ENCODE results near the gene ADSL. TPM values are rescaled to one million over a fixed set of nuclear protein-coding genes. Genes with fewer than 3 reads are reported as not detected.

Gene ADSL
- polyA plus RNA-seq, 1 donor, result 83.9 TPM

GRCh38 chr22:40401981-40402406 is 55.7 kb downstream of the ADSL start:
- Histone ChIP-seq H3K9me3 (ENCODE audit: control insufficient read depth, low read depth, low read length) (no peaks in the 10 kb centered on the region), H3K4me1 (ENCODE audit: control insufficient read depth, insufficient read depth, low read length) (no peaks in the 10 kb centered on the region), H3K27me3 (ENCODE audit: control insufficient read depth, insufficient read depth, low read length) (no peaks in the 10 kb centered on the region), H3K27ac (ENCODE audit: low read length) (no peak overlapping the region), H3K4me3 (ENCODE audit: low read length) (no peak overlapping the region), H3K36me3 (ENCODE audit: control insufficient read depth, insufficient read depth, low read length) (peaks cover 60% of the 10 kb centered on the region)
- no peak for DNase-seq
- 100% methylated on average over 2 of the region's 8 CpGs for WGBS (ENCODE audit: insufficient coverage, low lambda C conversion rate)

DNA sequence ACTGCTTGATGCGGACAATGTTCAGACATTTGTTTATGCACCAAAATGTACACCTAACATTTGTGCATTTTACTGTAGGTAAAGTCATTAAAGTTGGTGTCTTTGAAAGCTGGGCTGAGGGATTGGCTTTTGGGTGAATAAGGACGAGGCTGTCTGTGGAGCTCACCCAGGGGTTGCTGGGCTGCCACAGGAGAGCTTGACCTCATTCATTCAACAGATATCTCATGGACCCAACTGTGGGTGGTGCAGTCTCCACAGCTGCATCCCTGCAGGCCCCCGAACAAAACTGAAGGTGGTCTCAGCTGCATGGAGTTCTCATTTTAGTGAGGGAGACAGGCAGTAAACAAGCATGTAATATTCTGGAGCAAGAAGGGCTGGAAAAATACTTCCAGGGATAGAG is 56.8 kb downstream of the ADSL start:
- peaks cover 71% of the 10 kb centered on the region for H3K36me3 ChIP-seq (ENCODE audit: control insufficient read depth, insufficient read depth, low read length)
- H3K9me3 ChIP-seq (ENCODE audit: control insufficient read depth, low read depth, low read length), result no peaks in the 10 kb centered on the region
- no peak overlapping the region for H3K4me3 ChIP-seq (ENCODE audit: low read length)
- DNase-seq, result no peak
- H3K27ac ChIP-seq (ENCODE audit: low read length), result no peak overlapping the region
- H3K4me1 ChIP-seq (ENCODE audit: control insufficient read depth, insufficient read depth, low read length), result no peaks in the 10 kb centered on the region
- 100% methylated on average over 1 of the region's 3 CpGs for WGBS (ENCODE audit: insufficient coverage, low lambda C conversion rate)
- no peaks in the 10 kb centered on the region for H3K27me3 ChIP-seq (ENCODE audit: control insufficient read depth, insufficient read depth, low read length)

- no peaks in the 10 kb centered on the region for H3K27me3 ChIP-seq (ENCODE audit: control insufficient read depth, insufficient read depth, low read length)
- H3K4me3 ChIP-seq (ENCODE audit: low read length), result no peak overlapping the region
- no CpG with 5 or more reads among the region's 7 CpGs for WGBS (ENCODE audit: insufficient coverage, low lambda C conversion rate)
- no peaks in the 10 kb centered on the region for H3K4me1 ChIP-seq (ENCODE audit: control insufficient read depth, insufficient read depth, low read length)
- no peaks in the 10 kb centered on the region for H3K9me3 ChIP-seq (ENCODE audit: control insufficient read depth, low read depth, low read length)
- no peak overlapping the region for H3K27ac ChIP-seq (ENCODE audit: low read length)
- peaks cover 76% of the 10 kb centered on the region for H3K36me3 ChIP-seq (ENCODE audit: control insufficient read depth, insufficient read depth, low read length)
- DNase-seq, result no peak
Observed at GRCh38 chr22:40403651-40404050, 57.4 kb downstream of the ADSL start.

- no peak for DNase-seq
Observed at GRCh38 chr22:40404251-40405177, 58.2 kb downstream of the ADSL start.

GRCh38 chr22:40405178-40406062 is 59.1 kb downstream of the ADSL start:
- peaks cover 93% of the 10 kb centered on the region for H3K36me3 ChIP-seq (ENCODE audit: control insufficient read depth, insufficient read depth, low read length)
- no peaks in the 10 kb centered on the region for H3K27me3 ChIP-seq (ENCODE audit: control insufficient read depth, insufficient read depth, low read length)
- no peak overlapping the region for H3K27ac ChIP-seq (ENCODE audit: low read length)
- H3K9me3 ChIP-seq (ENCODE audit: control insufficient read depth, low read depth, low read length), result no peaks in the 10 kb centered on the region
- no peak overlapping the region for H3K4me3 ChIP-seq (ENCODE audit: low read length)
- DNase-seq, result no peak
- H3K4me1 ChIP-seq (ENCODE audit: control insufficient read depth, insufficient read depth, low read length), result no peaks in the 10 kb centered on the region
- WGBS (ENCODE audit: insufficient coverage, low lambda C conversion rate), result 100% methylated on average over 2 of the region's 28 CpGs

More at GRCh38 chr22:40404251-40405177, 58.2 kb downstream of the ADSL start:
- Histone ChIP-seq H3K27me3 (ENCODE audit: control insufficient read depth, insufficient read depth, low read length) (no peaks in the 10 kb centered on the region), H3K4me1 (ENCODE audit: control insufficient read depth, insufficient read depth, low read length) (no peaks in the 10 kb centered on the region), H3K27ac (ENCODE audit: low read length) (no peak overlapping the region), H3K36me3 (ENCODE audit: control insufficient read depth, insufficient read depth, low read length) (peaks cover 85% of the 10 kb centered on the region), H3K4me3 (ENCODE audit: low read length) (no peak overlapping the region), H3K9me3 (ENCODE audit: control insufficient read depth, low read depth, low read length) (no peaks in the 10 kb centered on the region)
- WGBS (ENCODE audit: insufficient coverage, low lambda C conversion rate), result no CpG with 5 or more reads among the region's 25 CpGs

GRCh38 chr22:40406063-40406890 is 60.0 kb downstream of the ADSL start:
- Histone ChIP-seq H3K36me3 (ENCODE audit: control insufficient read depth, insufficient read depth, low read length) (peaks cover 93% of the 10 kb centered on the region), H3K27ac (ENCODE audit: low read length) (no peak overlapping the region), H3K4me3 (ENCODE audit: low read length) (no peak overlapping the region), H3K27me3 (ENCODE audit: control insufficient read depth, insufficient read depth, low read length) (no peaks in the 10 kb centered on the region), H3K4me1 (ENCODE audit: control insufficient read depth, insufficient read depth, low read length) (no peaks in the 10 kb centered on the region), H3K9me3 (ENCODE audit: control insufficient read depth, low read depth, low read length) (no peaks in the 10 kb centered on the region)
- DNase-seq, result no peak
- no CpG with 5 or more reads among the region's 31 CpGs for WGBS (ENCODE audit: insufficient coverage, low lambda C conversion rate)

DNA sequence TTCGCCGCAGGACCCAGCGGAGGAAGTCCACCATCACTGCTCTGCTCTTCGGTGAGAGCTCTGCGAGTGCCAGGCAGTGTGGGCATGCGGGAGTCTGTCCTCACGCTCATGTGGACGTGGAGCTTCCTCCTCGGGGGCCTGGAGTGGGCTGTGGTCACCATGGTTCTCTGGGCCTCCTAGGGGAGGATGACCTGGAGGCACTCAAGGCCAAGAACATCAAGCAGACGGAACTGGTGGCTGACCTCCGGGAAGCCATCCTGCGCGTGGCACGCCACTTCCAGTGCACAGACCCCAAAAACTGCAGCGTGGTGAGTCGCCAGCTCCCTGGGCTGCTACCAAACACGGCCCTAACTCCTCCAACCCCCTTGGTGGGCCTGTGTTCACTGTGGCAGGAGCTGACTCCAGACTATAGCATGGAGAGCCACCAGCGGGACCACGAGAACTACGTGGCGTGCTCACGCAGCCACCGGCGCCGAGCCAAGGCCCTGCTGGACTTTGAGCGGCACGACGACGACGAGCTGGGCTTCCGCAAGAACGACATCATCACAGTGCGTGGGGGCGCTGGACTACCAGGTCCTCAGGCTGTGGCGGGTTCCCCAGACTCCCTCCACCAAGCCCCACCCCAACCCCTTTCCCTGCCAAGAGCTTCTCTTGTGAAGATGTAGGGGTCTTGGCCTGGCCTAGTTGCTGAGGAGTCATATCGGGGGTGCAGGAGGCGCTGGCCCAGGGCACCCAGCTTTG is 60.9 kb downstream of the ADSL start:
- no peaks in the 10 kb centered on the region for H3K4me1 ChIP-seq (ENCODE audit: control insufficient read depth, insufficient read depth, low read length)
- H3K36me3 ChIP-seq (ENCODE audit: control insufficient read depth, insufficient read depth, low read length), result peaks cover 89% of the 10 kb centered on the region
- no peaks in the 10 kb centered on the region for H3K9me3 ChIP-seq (ENCODE audit: control insufficient read depth, low read depth, low read length)
- H3K27ac ChIP-seq (ENCODE audit: low read length), result no peak overlapping the region
- H3K4me3 ChIP-seq (ENCODE audit: low read length), result no peak overlapping the region
- WGBS (ENCODE audit: insufficient coverage, low lambda C conversion rate), result 100% methylated on average over 4 of the region's 37 CpGs
- no peak for DNase-seq
- H3K27me3 ChIP-seq (ENCODE audit: control insufficient read depth, insufficient read depth, low read length), result no peaks in the 10 kb centered on the region

GRCh38 chr22:40407831-40408717 is 61.8 kb downstream of the ADSL start:
- Histone ChIP-seq H3K36me3 (ENCODE audit: control insufficient read depth, insufficient read depth, low read length) (peaks cover 83% of the 10 kb centered on the region), H3K9me3 (ENCODE audit: control insufficient read depth, low read depth, low read length) (no peaks in the 10 kb centered on the region), H3K27me3 (ENCODE audit: control insufficient read depth, insufficient read depth, low read length) (no peaks in the 10 kb centered on the region), H3K4me3 (ENCODE audit: low read length) (no peak overlapping the region), H3K4me1 (ENCODE audit: control insufficient read depth, insufficient read depth, low read length) (no peaks in the 10 kb centered on the region), H3K27ac (ENCODE audit: low read length) (no peak overlapping the region)
- DNase-seq, result no peak
- no CpG with 5 or more reads among the region's 32 CpGs for WGBS (ENCODE audit: insufficient coverage, low lambda C conversion rate)
